AG04450 (cell line): ENCODE data around the gene FBXW9. TPM values are rescaled to one million over a fixed set of nuclear protein-coding genes. Genes with fewer than 3 reads are reported as not detected.

Experiments
- CTCF ChIA-PET: fragments of 300-600, 350-600 bp; formaldehyde crosslinking; extraction: SDS; loops from one replicate; lab custom pipeline; 2022; ENCODE audit warnings: antibody characterized with exemption, inconsistent platforms; lab: Charles Lee
- POLR2A ChIA-PET: fragments of 350-600 bp; formaldehyde crosslinking; extraction: SDS; loops from one replicate; lab custom pipeline; 2021; ENCODE audit warnings: antibody characterized with exemption, inconsistent platforms; lab: Yijun Ruan, JAX
- DNase-seq: peaks from one replicate; pipeline ENCODE4 v3.0.0-alpha.2; 2011; ENCODE audit warnings: low read depth, low spot score
- H3K27ac ChIP-seq: one replicate; pipeline ENCODE4 v1.5.1; 2012; ENCODE audit warnings: low read depth, low read length, control low read depth
- H3K27me3 ChIP-seq: one replicate; pipeline ENCODE4 v1.6.0; 2012; ENCODE audit warnings: low read length; ENCODE audit not compliant: control insufficient read depth, insufficient read depth
- H3K4me3 ChIP-seq: 2 replicates; pipeline ENCODE4 v1.5.1; 2011; ENCODE audit warnings: mild to moderate bottlenecking, low read depth, low read length, control low read depth
- H3K9me3 ChIP-seq: 2 replicates; pipeline ENCODE4 v1.5.1; 2012; ENCODE audit warnings: low read length; ENCODE audit not compliant: control insufficient read depth, insufficient read depth
- polyA plus RNA-seq: library from polyadenylated mRNA; depleted of rRNA; stranded (reverse); fragments of >200 nt; gene quantifications from 2 replicates; pipeline ENCODE4 v1.2.3, GENCODE V29; 2011
- TF ChIP-seq, protein P1 (sequence below): IDR thresholded peaks from 2 replicates; pipeline ENCODE4 v1.5.1; 2011; ENCODE audit warnings: low read depth, low read length, control low read depth, inconsistent platforms

FBXW9 gene
- polyA plus RNA-seq, 1 experiment: 4.8 TPM

- ChIA-PET CTCF (interaction anchor here (0.6 to 1.1 kb wide), 4 partner anchors 9 to 152 kb away, joined by 3 to 5 read pairs (median 4); no protein-coding TSS in a partner anchor), POLR2A (interaction anchor here (0.6 to 2.1 kb wide), 5 partner anchors 14 to 70 kb away, joined by 3 to 9 read pairs (median 3); partner anchors contain the start of genes DHPS and GET3)
- DNase-seq: no peak
- Histone ChIP-seq H3K27me3 (no peaks in the 10 kb centered on the region), H3K4me3 (peak overlapping the region; percentile 96), H3K27ac (no peak overlapping the region), H3K9me3 (no peaks in the 10 kb centered on the region)
- TF ChIP-seq, protein P1, sequence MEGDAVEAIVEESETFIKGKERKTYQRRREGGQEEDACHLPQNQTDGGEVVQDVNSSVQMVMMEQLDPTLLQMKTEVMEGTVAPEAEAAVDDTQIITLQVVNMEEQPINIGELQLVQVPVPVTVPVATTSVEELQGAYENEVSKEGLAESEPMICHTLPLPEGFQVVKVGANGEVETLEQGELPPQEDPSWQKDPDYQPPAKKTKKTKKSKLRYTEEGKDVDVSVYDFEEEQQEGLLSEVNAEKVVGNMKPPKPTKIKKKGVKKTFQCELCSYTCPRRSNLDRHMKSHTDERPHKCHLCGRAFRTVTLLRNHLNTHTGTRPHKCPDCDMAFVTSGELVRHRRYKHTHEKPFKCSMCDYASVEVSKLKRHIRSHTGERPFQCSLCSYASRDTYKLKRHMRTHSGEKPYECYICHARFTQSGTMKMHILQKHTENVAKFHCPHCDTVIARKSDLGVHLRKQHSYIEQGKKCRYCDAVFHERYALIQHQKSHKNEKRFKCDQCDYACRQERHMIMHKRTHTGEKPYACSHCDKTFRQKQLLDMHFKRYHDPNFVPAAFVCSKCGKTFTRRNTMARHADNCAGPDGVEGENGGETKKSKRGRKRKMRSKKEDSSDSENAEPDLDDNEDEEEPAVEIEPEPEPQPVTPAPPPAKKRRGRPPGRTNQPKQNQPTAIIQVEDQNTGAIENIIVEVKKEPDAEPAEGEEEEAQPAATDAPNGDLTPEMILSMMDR: no peak
Observed at GRCh38 chr19:12695997-12696365, 450 bp downstream of the FBXW9 start.

DNA sequence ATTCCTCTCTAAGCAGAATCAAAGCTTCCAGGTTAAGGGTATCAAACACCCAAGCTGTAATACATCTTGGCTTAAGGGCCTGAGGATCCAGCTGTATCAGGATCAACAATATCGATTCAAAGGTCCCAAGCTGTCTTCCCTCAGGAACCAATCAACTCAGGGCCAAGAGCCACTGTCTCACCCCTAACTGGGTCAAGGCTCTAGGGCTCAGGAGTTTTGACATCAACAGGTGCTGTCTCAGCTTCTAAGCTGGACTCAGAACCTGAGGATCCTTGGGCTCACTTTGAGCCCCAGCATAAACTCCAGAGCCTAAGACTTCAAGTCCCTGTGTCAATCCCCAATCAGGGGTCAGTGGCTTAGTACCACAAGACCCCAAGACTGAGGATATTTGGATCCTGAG lies 917 bp downstream of the FBXW9 start:
- Histone ChIP-seq H3K27me3 (no peaks in the 10 kb centered on the region), H3K4me3 (peak overlapping the region; percentile 96), H3K9me3 (no peaks in the 10 kb centered on the region), H3K27ac (no peak overlapping the region)
- TF ChIP-seq, protein P1: no peak
- DNase-seq: no peak
- POLR2A ChIA-PET: interaction anchor here (1.2 to 2.1 kb wide), 3 partner anchors 14 to 42 kb away, joined by 3 to 9 read pairs (median 4); partner anchors contain the start of genes DHPS and GET3
- CTCF ChIA-PET: interaction anchor here (0.6 to 1.1 kb wide), 3 partner anchors 8 to 152 kb away, joined by 3 to 5 read pairs (median 4); no protein-coding TSS in a partner anchor

GRCh38 chr19:12695096-12695495 lies 1.3 kb downstream of the FBXW9 start:
- TF ChIP-seq, protein P1: no peak
- Histone ChIP-seq H3K27me3 (no peaks in the 10 kb centered on the region), H3K27ac (no peak overlapping the region), H3K4me3 (no peak overlapping the region; the same call in 1 of the 2 replicates), H3K9me3 (no peaks in the 10 kb centered on the region)
- ChIA-PET POLR2A (no interaction called here), CTCF (interaction anchor here (0.9 kb wide), 1 partner anchor 153 kb away, joined by 3 read pairs; no protein-coding TSS in a partner anchor)
- no peak for DNase-seq

GRCh38 chr19:12694641-12695040 lies 1.8 kb downstream of the FBXW9 start:
- POLR2A ChIA-PET: no interaction called here

DNA sequence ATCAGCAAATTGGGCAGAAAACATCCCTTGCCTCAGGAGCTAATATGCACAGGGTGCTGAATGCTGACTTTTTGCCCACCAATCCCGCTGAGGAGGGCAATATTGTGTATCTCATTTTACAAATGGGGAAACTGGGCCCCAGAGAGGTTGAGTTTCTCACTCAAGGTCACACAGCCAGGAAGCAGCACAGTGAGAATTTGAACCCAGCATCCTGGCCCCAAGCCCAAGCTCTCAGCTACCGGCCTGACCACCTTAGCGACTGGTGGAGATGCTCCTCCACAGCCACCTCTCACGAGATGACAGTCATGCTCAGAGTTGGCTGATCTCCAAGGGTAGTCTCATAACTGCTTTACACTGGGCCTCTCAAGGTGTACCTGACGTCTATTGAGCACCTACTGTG lies 3.5 kb downstream of the FBXW9 start:
- H3K4me3 ChIP-seq: no peak overlapping the region
- no peak overlapping the region for H3K27ac ChIP-seq
- H3K9me3 ChIP-seq: no peaks in the 10 kb centered on the region
- CTCF ChIA-PET: interaction anchor here (0.7 to 1.0 kb wide), 2 partner anchors 21 to 129 kb away, joined by 3 read pairs; no protein-coding TSS in a partner anchor
- DNase-seq: no peak
- TF ChIP-seq, protein P1: no peak
- POLR2A ChIA-PET: no interaction called here
- no peaks in the 10 kb centered on the region for H3K27me3 ChIP-seq

More at GRCh38 chr19:12694641-12695040, 1.8 kb downstream of the FBXW9 start:
- Histone ChIP-seq H3K9me3 (no peaks in the 10 kb centered on the region), H3K4me3 (no peak overlapping the region), H3K27ac (no peak overlapping the region), H3K27me3 (no peaks in the 10 kb centered on the region)
- DNase-seq: no peak
- TF ChIP-seq, protein P1: no peak
- CTCF ChIA-PET: no interaction called here
